ENCODE data around the gene GIGYF1.
"Not testable (repeated sequence)": the region's sequence is repeated elsewhere in the genome, so short reads cannot be mapped to it uniquely, and the experiment has no call there.

GIGYF1 gene

GRCh38 chr7:100671353-100672327, 22.4 kb downstream of the GIGYF1 start:
- DNase-seq (ENCODE audit: low read depth in 3 of 3) = no peak

GRCh38 chr7:100670074-100670473, 24.0 kb downstream of the GIGYF1 start:
- no peak for DNase-seq (ENCODE audit: low read depth in 3 of 3)

- DNase-seq (ENCODE audit: low read depth in 3 of 3) = not testable (repeated sequence)
These were observed 24.9 kb downstream of the GIGYF1 start for GRCh38 chr7:100669106-100669505.

GRCh38 chr7:100668069-100668449, 26.0 kb downstream of the GIGYF1 start:
- DNase-seq (ENCODE audit: low read depth in 3 of 3) = no peak

- no peak for DNase-seq (ENCODE audit: low read depth in 3 of 3)
These were observed 26.6 kb downstream of the GIGYF1 start for GRCh38 chr7:100667331-100668068.

- DNase-seq (ENCODE audit: low read depth in 3 of 3) = no peak
These were observed 28.8 kb downstream of the GIGYF1 start for GRCh38 chr7:100665168-100665726.

- DNase-seq (ENCODE audit: low read depth in 3 of 3) = not testable (repeated sequence)
These were observed 31.8 kb downstream of the GIGYF1 start for GRCh38 chr7:100662194-100662776.

- DNase-seq (ENCODE audit: low read depth in 3 of 3) = peak in 2 of 3 donors; percentile 49 to 54
These were observed 38.0 kb downstream of the GIGYF1 start, which contains the start of gene ACTL6B for GRCh38 chr7:100655908-100656674. Gene ACTL6B, minus strand, starts transcription at chr7:100656448. Its CDS starts 94 bp downstream, at chr7:100656354.

- DNase-seq (ENCODE audit: low read depth in 3 of 3) = no peak
These were observed 38.9 kb downstream of the GIGYF1 start for GRCh38 chr7:100654908-100655831.

GRCh38 chr7:100649826-100650565, 44.1 kb downstream of the GIGYF1 start:
- DNase-seq (ENCODE audit: low read depth in 3 of 3) = no peak

GRCh38 chr7:100642534-100642907, 51.5 kb downstream of the GIGYF1 start:
- DNase-seq (ENCODE audit: low read depth in 3 of 3) = no peak

- DNase-seq (ENCODE audit: low read depth in 3 of 3) = no peak
These were observed 52.1 kb downstream of the GIGYF1 start for GRCh38 chr7:100641860-100642533.

GRCh38 chr7:100641463-100641859, 52.6 kb downstream of the GIGYF1 start, which contains the start of gene TFR2:
Gene TFR2, minus strand, starts transcription at chr7:100641552. Its CDS starts 43 bp downstream, at chr7:100641509.
- no peak for DNase-seq (ENCODE audit: low read depth in 3 of 3)

GRCh38 chr7:100640517-100641440, 53.3 kb downstream of the GIGYF1 start:
- no peak for DNase-seq (ENCODE audit: low read depth in 3 of 3)

GRCh38 chr7:100639995-100640516, 54.0 kb downstream of the GIGYF1 start:
- DNase-seq (ENCODE audit: low read depth in 3 of 3) = no peak

GRCh38 chr7:100632951-100633717, 60.9 kb downstream of the GIGYF1 start:
- peak; percentile 43 to 51 (median 44) for DNase-seq (ENCODE audit: low read depth in 3 of 3)

Measured in stimulated activated CD4-positive, alpha-beta T cell treated with anti-CD3 and anti-CD28 coated beads, TNF-alpha, amount 100 ng/mL, for 48 hours (primary cell).